CD4-positive, alpha-beta T cell treated with Interleukin-21 for 1 hour (primary cell): ENCODE measurements around the gene ABI2.

Experiments used
- DNase-seq: peaks from one replicate; pipeline ENCODE4 v3.0.0-alpha.2; 2020

Gene ABI2

DNA sequence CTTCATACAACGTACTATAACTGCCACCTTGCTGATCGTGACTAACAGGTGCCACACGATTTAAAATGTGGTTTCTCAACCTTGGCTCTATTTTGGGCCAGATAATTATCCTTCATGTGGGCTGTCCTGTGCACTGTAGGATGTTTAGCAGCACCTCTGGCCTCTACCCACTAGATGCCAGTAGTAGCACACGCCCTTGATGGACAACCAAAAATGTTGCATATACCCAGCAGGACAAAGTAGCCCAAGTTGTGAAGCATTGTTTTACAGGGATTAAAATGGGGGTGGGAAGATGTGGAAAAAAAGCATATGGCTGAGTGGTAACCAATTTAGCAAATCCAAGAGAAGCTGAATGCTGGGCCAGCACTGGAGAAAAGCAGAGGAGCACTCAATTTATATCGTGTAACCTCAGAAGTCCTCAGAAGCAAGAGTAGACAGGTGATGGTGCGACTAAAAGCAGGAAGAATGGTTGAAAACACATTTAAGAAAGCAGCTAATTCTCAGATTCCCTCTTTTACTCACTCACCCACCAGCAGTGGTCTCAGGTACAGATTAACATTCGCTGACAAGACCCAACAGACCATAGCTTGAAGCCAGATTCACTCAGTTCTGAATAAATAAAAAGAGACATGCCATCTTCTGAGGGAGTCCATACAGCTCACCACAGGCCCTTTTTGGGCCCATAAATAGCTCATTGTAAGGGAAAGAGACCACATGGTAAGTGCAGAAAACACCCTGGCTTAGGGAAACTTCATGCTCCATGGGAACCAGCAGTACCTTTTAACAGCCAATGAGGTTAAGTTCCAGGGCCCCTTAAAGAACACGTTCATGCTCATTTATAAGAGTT is 156.3 kb downstream of the ABI2 start:
- DNase-seq = peak; percentile 71

- no peak for DNase-seq
Measured at GRCh38 chr2:203489531-203489930, 161.3 kb downstream of the ABI2 start.

GRCh38 chr2:203490391-203490790 is 162.2 kb downstream of the ABI2 start:
- DNase-seq = no peak

GRCh38 chr2:203492965-203493364 is 164.8 kb downstream of the ABI2 start:
- no peak for DNase-seq
